K562 (cell line): Measurements from ENCODE around the gene ETDC. TPM values are rescaled to one million over a fixed set of nuclear protein-coding genes. Genes with fewer than 3 reads are reported as not detected.

Source experiments
- ATAC-seq: fragments of 200-7000 bp; cut with Tn5 transposase; 3 replicates; pipeline ENCODE4 v1.9.1; 2020; ENCODE audit warnings: moderate library complexity
- BruUV-seq: library from RNA; stranded (reverse); fragments of 400-500 nt; replicated peaks from 2 replicates; lab custom pipeline; 2021; lab: Mats Ljungman, UMichigan
- CTCF ChIA-PET: fragments of 300-600 bp; formaldehyde crosslinking; extraction: SDS; loops from one replicate; lab custom pipeline; 2021; ENCODE audit warnings: low intra/inter-chr PET ratio; lab: Yijun Ruan, JAX
- POLR2A ChIA-PET: fragments of 300-600, 350-650 bp; sonication (Branson Sonifier 250); formaldehyde crosslinking; extraction: SDS; loops from one replicate; lab custom pipeline; 2021; ENCODE audit warnings: antibody characterized with exemption, inconsistent platforms; lab: Yijun Ruan, JAX
- DNase-seq, 4 experiments: peaks; one replicate each; pipeline versions ENCODE4 v3.0.0 to v3.0.0-alpha.2; 2011 to 2018; ENCODE audit warnings: low spot score in 3 of 4, mixed read lengths in 3 of 4; ENCODE audit errors: extremely low read depth in 1 of 4
- FAIRE-seq: peaks from 2 replicates; lab custom pipeline; 2011; peaks lifted over from hg19 to GRCh38; lab: Jason Lieb, UNC
- H2AFZ ChIP-seq: 2 replicates; pipeline ENCODE4 v1.6.0; 2011; ENCODE audit warnings: low read depth, low read length, control low read depth, inconsistent platforms
- H3K27ac ChIP-seq: fragments of 200-600 bp; 3 replicates; pipeline ENCODE4 v1.8.0; 2011; ENCODE audit warnings: low read depth, mild to moderate bottlenecking, control low read depth, inconsistent platforms, low read length, moderate library complexity, mixed read lengths; ENCODE audit errors: extremely low read depth
- H3K27me3 ChIP-seq, 2 experiments: fragments of 300-600 bp in 1 of 2; 2 replicates in 1 of 2; 3 replicates in 1 of 2; pipeline versions ENCODE4 v1.6.0 to v1.8.0; 2011; ENCODE audit warnings: inconsistent platforms in 2 of 2, low read length in 2 of 2, mild to moderate bottlenecking in 1 of 2, mixed read lengths in 1 of 2, moderate library complexity in 1 of 2; ENCODE audit not compliant: control insufficient read depth in 2 of 2, insufficient read depth in 2 of 2
- H3K36me3 ChIP-seq: fragments of 300-600 bp; 3 replicates; pipeline ENCODE4 v1.8.0; 2011; ENCODE audit warnings: mild to moderate bottlenecking, low read length, inconsistent platforms; ENCODE audit not compliant: control insufficient read depth, insufficient read depth
- H3K4me1 ChIP-seq, 2 experiments: fragments of 200-600 bp in 1 of 2; replicated peaks in 1 of 2; 2 replicates in 1 of 2; 3 replicates in 1 of 2; pipeline versions ENCODE4 v1.5.1 to v1.8.0; 2011; ENCODE audit warnings: inconsistent platforms in 2 of 2, low read length in 2 of 2, mild to moderate bottlenecking in 1 of 2, mixed read lengths in 1 of 2, moderate library complexity in 1 of 2; ENCODE audit not compliant: control insufficient read depth in 2 of 2, insufficient read depth in 2 of 2
- H3K4me2 ChIP-seq: 2 replicates; pipeline ENCODE4 v1.6.1; 2011; ENCODE audit warnings: low read length, control low read depth, inconsistent platforms, mixed read lengths; ENCODE audit not compliant: insufficient read depth
- H3K4me3 ChIP-seq: fragments of 200-600 bp; sonication (generic), shearing (Covaris generic); 2 replicates; pipeline ENCODE4 v1.5.1; 2016; ENCODE audit warnings: control low read depth, inconsistent platforms
- H3K79me2 ChIP-seq: fragments of 200-600 bp; 3 replicates; pipeline ENCODE4 v1.8.0; 2011; ENCODE audit warnings: low read length, inconsistent platforms; ENCODE audit not compliant: control insufficient read depth, insufficient read depth
- H3K9ac ChIP-seq, 2 experiments: 2 replicates each; pipeline versions ENCODE4 v1.6.0 to v1.6.1; 2011; ENCODE audit warnings: low read depth in 2 of 2, low read length in 2 of 2, control low read depth in 1 of 2, inconsistent platforms in 1 of 2, mild to moderate bottlenecking in 1 of 2, mixed read lengths in 1 of 2; ENCODE audit not compliant: insufficient read depth in 1 of 2
- H3K9me1 ChIP-seq: one replicate; pipeline ENCODE4 v1.6.0; 2011; ENCODE audit warnings: inconsistent platforms, mild to moderate bottlenecking, low read length, moderate library complexity; ENCODE audit not compliant: control insufficient read depth, insufficient read depth
- H3K9me3 ChIP-seq: replicated peaks from 2 replicates; pipeline ENCODE4 v1.5.1; 2011; ENCODE audit warnings: low read depth, low read length, inconsistent platforms; ENCODE audit not compliant: control insufficient read depth, insufficient read depth
- H4K20me1 ChIP-seq: replicated peaks from 2 replicates; pipeline ENCODE4 v1.6.1; 2011; ENCODE audit warnings: low read length, inconsistent platforms, mixed read lengths; ENCODE audit not compliant: control insufficient read depth, insufficient read depth
- ARHGAP35 ChIP-seq: fragments of 450-650 bp; IDR thresholded peaks from 2 replicates; pipeline ENCODE4 v1.6.1; 2018; ENCODE audit not compliant: partially characterized antibody
- BRF2 ChIP-seq: IDR thresholded peaks from 3 replicates; pipeline ENCODE4 v1.6.1; 2011; ENCODE audit warnings: borderline replicate concordance, mild to moderate bottlenecking; ENCODE audit not compliant: insufficient read length, insufficient read depth
- CTCF ChIP-seq, 3 experiments: IDR thresholded peaks in 2 of 3; conservative IDR thresholded peaks in 1 of 3; 2 replicates each; pipeline ENCODE4 v1.5.1; 2011 to 2012; ENCODE audit warnings: low read length in 3 of 3, mild to moderate bottlenecking in 3 of 3, control low read depth in 2 of 3, improper control_type of control experiment in 1 of 3, inconsistent platforms in 1 of 3, low read depth in 1 of 3, mixed read lengths in 1 of 3, moderate library complexity in 1 of 3; ENCODE audit not compliant: insufficient read depth in 2 of 3
- HOXB6 ChIP-seq: fragments of 250-450 bp; sonication (Bioruptor Pico); IDR thresholded peaks from 2 replicates; pipeline ENCODE4 v1.5.1; 2022; ENCODE audit warnings: mild to moderate bottlenecking, borderline replicate concordance
- ILF3 ChIP-seq: fragments of 450-650 bp; IDR thresholded peaks from 2 replicates; pipeline ENCODE4 v1.6.1; 2018; ENCODE audit warnings: antibody characterized with exemption, mild to moderate bottlenecking, moderate library complexity, borderline replicate concordance
- MCM3 ChIP-seq: fragments of 450-650 bp; IDR thresholded peaks from 2 replicates; pipeline ENCODE4 v1.6.1; 2016
- RUNX1 ChIP-seq: sonication (generic); IDR thresholded peaks from 2 replicates; pipeline ENCODE4 v1.6.1; 2016; ENCODE audit warnings: antibody characterized with exemption, low read depth
- TBL1XR1 ChIP-seq, 2 experiments: IDR thresholded peaks; 2 replicates each; pipeline ENCODE4 v1.6.1; 2012; ENCODE audit warnings: improper control_type of control experiment in 2 of 2, low read length in 2 of 2, mild to moderate bottlenecking in 1 of 2
- ZNF232 ChIP-seq: sonication (generic); formaldehyde crosslinking; IDR thresholded peaks from 2 replicates; pipeline ENCODE4 v1.8.0; 2022; ENCODE audit warnings: mild to moderate bottlenecking, missing genetic modification reagents
- ZNF592 ChIP-seq: fragments of 450-650 bp; IDR thresholded peaks from 2 replicates; pipeline ENCODE4 v1.6.1; 2017; ENCODE audit warnings: antibody characterized with exemption, mild to moderate bottlenecking
- in situ Hi-C: fragments of 300-500 bp; cut with MboI; formaldehyde crosslinking; loops from 4 replicates; pipeline ENCODE4 v1.15.0; 2018; ENCODE audit warnings: inconsistent platforms, mixed read lengths
- intact Hi-C: fragments of 100-400 bp; cut with micrococcal nuclease; formaldehyde crosslinking; loops from 2 replicates; pipeline ENCODE4 v1.14.2; 2022
- polyA plus RNA-seq, 8 experiments: library from polyadenylated mRNA; depleted of rRNA in 4 of 8; stranded (reverse) in 5 of 8; unstranded in 3 of 8; fragments of >200 nt; fragmentation: Nextera tagmentation in 2 of 8; fragmentation: Illumina TruSeq in 1 of 8; extraction: Ambion mirVana in 2 of 8; extraction: Trizol in 1 of 8; gene quantifications; 2 replicates each; pipeline versions ENCODE4 v1.2.1 to v1.2.3, GENCODE V29; 2011 to 2014; ENCODE audit warnings: inconsistent platforms in 1 of 8, missing spikeins in 1 of 8
- total RNA-seq, 7 experiments: library from RNA; depleted of rRNA in 6 of 7; stranded (reverse); fragments of >200 nt in 6 of 7; fragmentation: Illumina TruSeq in 2 of 7; extraction: Trizol in 2 of 7; gene quantifications; 2 replicates each; pipeline versions ENCODE4 v1.2.1 to v1.2.3, GENCODE V29; 2011 to 2021; ENCODE audit warnings: low replicate concordance in 1 of 7

ETDC gene
- total and polyA plus RNA-seq, 9 of the 15 experiments (the other 6 are each of a cell fraction or from before 2014, with no cell fraction given), result not detected

- TF ChIP-seq HOXB6 (CRISPR knock-in tag), result no peak
Observed at GRCh38 chrX:135273162-135273561, 36.1 kb upstream of the ETDC start (continued).

GRCh38 chrX:135275973-135276372 lies 33.3 kb upstream of the ETDC start:
- no peak overlapping the region for H3K4me3 ChIP-seq
- H3K36me3 ChIP-seq, result no peaks in the 10 kb centered on the region
- no peak overlapping the region for H3K9ac ChIP-seq
- no peaks in the 10 kb centered on the region for H3K27me3 ChIP-seq
- H3K27ac ChIP-seq, result no peak overlapping the region
- H2AFZ ChIP-seq, result no peak overlapping the region
- DNase-seq (no peak), FAIRE-seq (no peak), ATAC-seq (no peak)
- BruUV-seq, result no TSS peak
- no peaks in the 10 kb centered on the region for H4K20me1 ChIP-seq
- TF ChIP-seq ZNF592 (no peak), ZNF232 (CRISPR knock-in tag) (no peak), TBL1XR1 (IDR thresholded peaks at IDR 0.05; ENCODE audit: low read length in 2 of 2) (no peak), ARHGAP35 (no peak), CTCF (IDR thresholded peaks at IDR 0.05 in 2 of 3, conservative IDR thresholded peaks at IDR 0.05 in 1 of 3; ENCODE audit: insufficient read depth in 2 of 3, low read depth in 1 of 3, low read length in 3 of 3) (no peak), RUNX1 (no peak), ILF3 (no peak), BRF2 (no peak), MCM3 (no peak)
- ChIA-PET CTCF (no interaction called here), POLR2A (no interaction called here)
- in situ Hi-C loops, result no loop called here
- H3K4me2 ChIP-seq, result no peak overlapping the region
- H3K79me2 ChIP-seq, result no peaks in the 10 kb centered on the region
- H3K9me3 ChIP-seq, result no peaks in the 10 kb centered on the region
- no peaks in the 10 kb centered on the region for H3K9me1 ChIP-seq
- intact Hi-C loops, result no loop called here
- H3K4me1 ChIP-seq, result no peaks in the 10 kb centered on the region
